GM21737 (cell line): ENCODE data around the gene C11orf86.
"Not testable (repeated sequence)": the region's sequence is repeated elsewhere in the genome, so short reads cannot be mapped to it uniquely, and the experiment has no call there.

ENCODE experiments used
- ATAC-seq: cut with Tn5 transposase; IDR thresholded peaks from one replicate; pipeline ENCODE4 v1.9.1; 2021; ENCODE audit warnings: mild to moderate bottlenecking, moderate library complexity; ENCODE audit not compliant: unreplicated experiment

The C11orf86 gene

GRCh38 chr11:66987924-66988637 lies 13.0 kb downstream of the C11orf86 start:
- ATAC-seq = no peak

- not testable (repeated sequence) for ATAC-seq
Measured at GRCh38 chr11:66988741-66989140, 13.6 kb downstream of the C11orf86 start.

- not testable (repeated sequence) for ATAC-seq
Measured at GRCh38 chr11:66989360-66989759, 14.3 kb downstream of the C11orf86 start.

GRCh38 chr11:66992041-66992440 lies 16.9 kb downstream of the C11orf86 start:
- no peak for ATAC-seq

GRCh38 chr11:66996609-66997273 lies 21.6 kb downstream of the C11orf86 start:
- no peak for ATAC-seq

GRCh38 chr11:66999555-66999954 lies 24.5 kb downstream of the C11orf86 start:
- ATAC-seq = no peak

DNA sequence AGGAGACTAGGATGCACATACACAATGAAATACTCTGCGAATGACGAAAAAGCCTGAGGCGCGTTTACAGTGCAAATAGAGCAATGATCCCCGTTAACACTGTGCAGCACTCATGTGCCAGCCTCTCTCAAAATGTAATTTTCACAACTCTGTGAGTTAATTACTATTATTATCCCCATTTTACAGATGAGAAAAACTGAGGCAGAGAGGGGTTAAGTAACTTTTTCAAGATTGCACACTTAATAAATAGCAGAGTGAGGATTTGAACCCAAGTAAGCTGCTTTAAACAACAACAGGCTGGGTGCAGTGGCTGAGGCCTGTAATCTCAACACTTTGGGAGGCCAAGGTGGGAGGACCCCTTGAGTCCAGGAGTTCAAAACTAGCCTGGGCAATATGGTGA lies 26.2 kb downstream of the C11orf86 start:
- no peak for ATAC-seq

- no peak for ATAC-seq
Measured at GRCh38 chr11:67002297-67002913, 27.3 kb downstream of the C11orf86 start.

GRCh38 chr11:67002921-67003411 lies 27.9 kb downstream of the C11orf86 start:
- ATAC-seq = no peak

DNA sequence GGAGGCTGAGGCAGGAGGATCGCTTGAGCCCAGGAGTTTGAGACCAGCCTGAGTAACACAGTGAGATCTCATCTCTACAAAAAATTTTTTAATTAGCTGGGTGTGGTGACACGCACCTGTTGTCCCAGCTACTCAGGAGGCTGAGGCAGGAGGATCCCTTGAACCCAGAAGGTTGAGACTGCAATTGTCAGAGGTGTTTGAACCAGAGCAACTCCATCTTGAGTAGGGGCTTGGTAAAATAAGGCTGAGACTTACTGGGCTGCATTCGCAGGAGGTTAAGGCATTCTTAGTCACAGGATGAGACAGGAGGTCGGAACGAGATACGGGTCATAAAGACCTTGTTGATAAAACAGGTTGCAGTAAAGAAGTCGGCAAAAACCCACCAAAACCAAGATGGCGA lies 30.1 kb downstream of the C11orf86 start:
- ATAC-seq = not testable (repeated sequence)

- no peak for ATAC-seq
Measured at GRCh38 chr11:67006029-67006884, 31.2 kb downstream of the C11orf86 start.

DNA sequence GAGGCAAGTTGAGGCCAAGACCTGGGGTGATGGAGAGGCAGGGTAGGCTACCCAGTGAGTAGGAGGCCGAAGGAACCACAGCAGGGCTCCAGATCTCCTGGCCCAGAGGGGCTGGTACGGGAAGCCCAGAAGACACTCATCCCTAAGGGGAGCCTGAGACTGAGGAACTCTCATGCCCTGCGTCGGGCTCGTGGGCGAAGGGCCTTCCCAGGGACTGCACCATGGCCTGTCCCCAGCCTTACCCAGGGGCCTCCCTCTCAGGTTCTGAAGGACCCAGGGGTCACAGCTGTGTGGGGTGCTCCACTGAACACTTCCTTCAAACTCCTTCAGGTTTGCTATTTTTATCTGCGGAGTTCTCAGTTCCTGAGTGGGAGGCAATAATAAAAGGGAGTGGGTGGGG lies 32.0 kb downstream of the C11orf86 start:
- ATAC-seq = no peak

DNA sequence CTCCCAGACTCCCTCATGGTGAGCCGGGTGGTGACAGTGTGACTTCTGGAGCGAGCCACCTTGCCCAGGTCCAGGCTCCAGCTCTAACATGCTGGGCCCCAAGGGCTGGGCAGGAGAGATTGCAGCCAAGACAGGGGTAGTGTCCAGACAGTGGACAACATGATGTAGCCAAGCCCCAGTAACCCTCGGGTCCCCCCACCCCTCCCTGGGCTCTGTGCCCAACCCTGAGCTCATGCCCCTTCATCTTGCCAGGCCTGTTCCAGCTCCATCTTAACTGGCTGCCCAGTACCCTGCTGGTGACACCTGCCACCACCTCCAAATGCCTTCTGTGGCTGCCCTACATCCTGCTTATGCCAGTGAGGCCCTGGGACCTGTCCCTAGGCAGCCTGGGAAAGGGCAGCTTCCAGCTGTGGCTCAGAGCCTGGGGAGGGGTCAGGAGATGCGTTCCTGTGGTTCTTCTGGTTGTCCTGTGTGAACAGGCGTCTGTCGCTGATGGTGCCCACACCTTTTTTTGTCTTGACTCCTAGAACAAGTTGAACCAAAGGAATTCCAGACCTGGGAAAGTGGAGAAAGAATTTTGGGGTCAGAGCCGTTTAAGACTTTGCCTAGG lies 35.3 kb downstream of the C11orf86 start:
- ATAC-seq = no peak

- no peak for ATAC-seq
Measured at GRCh38 chr11:67013511-67014045, 38.5 kb downstream of the C11orf86 start.

GRCh38 chr11:67014343-67014742 lies 39.2 kb downstream of the C11orf86 start:
- ATAC-seq = no peak

DNA sequence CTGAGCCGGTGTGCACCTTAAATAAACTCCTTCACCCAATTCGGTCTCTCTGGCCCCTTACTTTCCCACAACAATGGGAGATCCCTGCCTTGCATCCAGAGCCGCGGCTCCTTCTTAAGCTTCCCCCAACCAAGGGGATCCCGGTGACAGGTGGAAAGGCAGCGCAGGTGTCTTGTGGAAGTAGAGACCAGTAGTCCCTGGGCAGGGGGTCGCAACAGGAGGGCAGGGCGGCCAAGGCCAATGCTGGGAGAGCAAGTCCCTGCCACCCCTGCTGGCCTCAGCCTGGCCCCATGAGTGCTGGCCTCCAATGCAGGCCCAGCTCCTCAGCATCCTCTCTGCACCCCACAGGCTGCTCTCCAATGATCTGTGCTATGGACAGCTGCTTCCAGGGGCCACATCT lies 39.9 kb downstream of the C11orf86 start:
- ATAC-seq = no peak

GRCh38 chr11:67016550-67016949 lies 41.4 kb downstream of the C11orf86 start:
- no peak for ATAC-seq

DNA sequence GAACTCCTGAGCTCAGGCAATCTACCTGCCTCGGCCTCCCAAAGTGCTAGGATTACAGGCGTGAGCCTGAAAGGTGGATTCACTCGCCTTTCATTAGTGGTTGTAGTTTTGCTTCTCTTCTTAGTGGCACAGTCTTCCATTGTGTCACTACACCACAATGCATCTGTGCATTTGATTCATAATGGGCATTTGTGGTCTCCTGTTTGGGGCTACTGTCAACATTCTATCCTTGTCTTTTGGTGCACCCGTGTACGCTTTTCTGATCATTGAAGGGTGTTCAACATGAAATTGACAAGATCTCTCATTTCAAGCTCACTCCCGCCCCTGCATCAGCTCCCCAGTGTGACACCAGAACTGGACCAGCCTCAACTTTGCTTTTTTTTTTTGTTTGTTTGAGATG lies 45.8 kb downstream of the C11orf86 start:
- no peak for ATAC-seq

DNA sequence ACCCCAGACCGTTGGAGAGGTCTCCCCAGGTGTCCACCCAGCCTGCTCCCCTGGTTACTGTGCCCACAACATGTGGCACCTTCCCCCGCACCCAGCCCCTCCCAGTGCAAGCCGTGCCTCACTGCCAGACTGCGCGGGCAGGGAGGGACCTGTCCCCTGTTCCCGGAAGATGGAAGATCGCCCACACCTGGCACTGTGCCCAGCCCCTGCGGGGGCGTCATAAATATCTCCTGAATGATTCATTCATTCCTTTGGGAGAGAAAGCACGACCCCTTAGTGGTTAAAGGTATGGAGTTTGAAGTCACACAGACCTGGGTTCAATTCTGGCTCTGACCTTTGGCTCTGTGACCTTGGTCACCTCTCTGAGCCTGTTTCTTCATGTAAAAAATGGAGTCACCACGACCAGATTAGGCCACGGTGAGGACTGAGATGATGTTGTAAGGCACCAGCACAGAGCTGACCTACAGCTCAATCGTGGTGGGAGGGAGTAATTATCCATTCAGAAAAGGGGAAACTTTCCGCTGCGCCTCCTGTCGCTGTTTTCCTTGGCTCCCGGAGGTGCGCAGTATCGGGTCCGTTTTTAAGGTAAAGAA lies 47.3 kb downstream of the C11orf86 start:
- ATAC-seq = no peak
